Loucy (cell line): ENCODE measurements around the gene DCDC1.

Source experiments
- H2AFZ ChIP-seq: fragments of 200-600 bp; sonication (generic); 2 replicates; pipeline ENCODE4 v1.6.0; 2016; ENCODE audit warnings: antibody characterized with exemption, mild to moderate bottlenecking, low read length, moderate library complexity
- H3F3A ChIP-seq: fragments of 200-600 bp; 2 replicates; pipeline ENCODE4 v1.6.0; 2016; ENCODE audit warnings: antibody characterized with exemption, low read depth, mild to moderate bottlenecking
- H3K27me3 ChIP-seq: fragments of 200-600 bp; sonication (generic); 2 replicates; pipeline ENCODE4 v1.6.1; 2014; ENCODE audit warnings: low read length, mild to moderate bottlenecking; ENCODE audit not compliant: insufficient read depth, poor library complexity, severe bottlenecking
- H3K36me3 ChIP-seq: fragments of 200-600 bp; sonication (generic); 2 replicates; pipeline ENCODE4 v1.6.1; 2016; ENCODE audit warnings: low read length; ENCODE audit not compliant: insufficient read depth
- H3K4me1 ChIP-seq: fragments of 200-600 bp; sonication (generic); 2 replicates; pipeline ENCODE4 v1.5.1; 2014; ENCODE audit warnings: low read length, mild to moderate bottlenecking; ENCODE audit not compliant: insufficient read depth, poor library complexity, severe bottlenecking
- H3K4me2 ChIP-seq: fragments of 200-600 bp; sonication (generic); 2 replicates; pipeline ENCODE4 v1.6.0; 2014; ENCODE audit warnings: antibody characterized with exemption, low read length, low read depth, mild to moderate bottlenecking; ENCODE audit not compliant: poor library complexity, severe bottlenecking
- H3K4me3 ChIP-seq: fragments of 200-600 bp; sonication (generic); 2 replicates; pipeline ENCODE4 v1.5.1; 2014; ENCODE audit warnings: low read length, mild to moderate bottlenecking, mixed read lengths; ENCODE audit not compliant: poor library complexity, severe bottlenecking
- H3K79me2 ChIP-seq: fragments of 200-600 bp; sonication (generic); 2 replicates; pipeline ENCODE4 v1.6.1; 2014; ENCODE audit warnings: low read length; ENCODE audit not compliant: insufficient read depth
- H3K9ac ChIP-seq: fragments of 200-600 bp; sonication (generic); 2 replicates; pipeline ENCODE4 v1.6.0; 2014; ENCODE audit warnings: mild to moderate bottlenecking, low read depth, low read length, moderate library complexity; ENCODE audit not compliant: poor library complexity, severe bottlenecking
- H3K9me2 ChIP-seq: fragments of 200-600 bp; sonication (generic); replicated peaks from 2 replicates; pipeline ENCODE4 v1.6.1; 2016; ENCODE audit warnings: low read depth, low read length, mixed read lengths
- H3K9me3 ChIP-seq: fragments of 200-600 bp; sonication (generic); 2 replicates; pipeline ENCODE4 v1.6.1; 2014; ENCODE audit warnings: mild to moderate bottlenecking, antibody characterized with exemption, low read length, low read depth; ENCODE audit not compliant: insufficient read depth
- H4K20me1 ChIP-seq: fragments of 200-600 bp; sonication (generic); 2 replicates; pipeline ENCODE4 v1.6.0; 2014; ENCODE audit warnings: antibody characterized with exemption, low read length, mild to moderate bottlenecking; ENCODE audit not compliant: insufficient read depth, poor library complexity, severe bottlenecking
- CTCF ChIP-seq: fragments of 200-600 bp; sonication (generic); conservative IDR thresholded peaks from 2 replicates; pipeline ENCODE4 v1.5.1; 2014; ENCODE audit warnings: mild to moderate bottlenecking, antibody characterized with exemption, low read length
- EZH2phosphoT487 ChIP-seq: fragments of 200-600 bp; IDR thresholded peaks from 2 replicates; pipeline ENCODE4 v1.6.1; 2018; ENCODE audit warnings: antibody characterized with exemption, mild to moderate bottlenecking, moderate library complexity, borderline replicate concordance

Gene DCDC1

DNA sequence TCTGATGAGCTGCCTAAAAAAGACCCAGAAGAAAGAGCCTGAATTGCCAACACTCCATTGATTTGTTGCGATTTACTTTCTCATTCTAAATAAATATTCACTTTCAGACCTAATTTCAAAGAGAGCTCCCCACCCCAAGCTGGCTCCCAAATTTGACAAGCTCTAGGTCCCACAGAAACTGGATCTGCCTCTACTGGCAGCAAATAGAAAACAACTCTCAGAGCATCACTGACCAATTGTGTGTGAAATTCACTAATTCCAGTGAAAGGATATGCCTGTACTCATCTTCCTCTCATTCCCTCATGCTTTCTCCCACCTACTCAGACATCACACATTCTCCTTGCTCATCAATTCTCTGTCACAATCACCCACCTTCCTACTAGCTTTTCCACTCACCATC lies 249.1 kb downstream of the DCDC1 start:
- no peak overlapping the region for H3K9ac ChIP-seq
- no peak overlapping the region for H2AFZ ChIP-seq
- H3K9me2 ChIP-seq, result no peaks in the 10 kb centered on the region
- no peak overlapping the region for H3K4me2 ChIP-seq
- no peaks in the 10 kb centered on the region for H3K36me3 ChIP-seq
- H4K20me1 ChIP-seq, result no peaks in the 10 kb centered on the region
- no peaks in the 10 kb centered on the region for H3K79me2 ChIP-seq
- H3K9me3 ChIP-seq, result no peaks in the 10 kb centered on the region
- no peak overlapping the region for H3K4me3 ChIP-seq
- no peaks in the 10 kb centered on the region for H3F3A ChIP-seq
- no peaks in the 10 kb centered on the region for H3K27me3 ChIP-seq
- no peaks in the 10 kb centered on the region for H3K4me1 ChIP-seq
- TF ChIP-seq CTCF (no peak), EZH2phosphoT487 (no peak)

- no peaks in the 10 kb centered on the region for H3K9me3 ChIP-seq
- H3K9ac ChIP-seq, result no peak overlapping the region
- H4K20me1 ChIP-seq, result no peaks in the 10 kb centered on the region
- H2AFZ ChIP-seq, result no peak overlapping the region
- H3K4me2 ChIP-seq, result no peak overlapping the region
- H3K4me1 ChIP-seq, result no peaks in the 10 kb centered on the region
- no peak overlapping the region for H3K4me3 ChIP-seq
- H3F3A ChIP-seq, result no peaks in the 10 kb centered on the region
- no peaks in the 10 kb centered on the region for H3K79me2 ChIP-seq
- H3K27me3 ChIP-seq, result no peaks in the 10 kb centered on the region
- no peaks in the 10 kb centered on the region for H3K9me2 ChIP-seq
- H3K36me3 ChIP-seq, result no peaks in the 10 kb centered on the region
- TF ChIP-seq EZH2phosphoT487 (no peak), CTCF (no peak)
Measured at GRCh38 chr11:31118566-31118965, 251.0 kb downstream of the DCDC1 start.

- H3K36me3 ChIP-seq, result no peaks in the 10 kb centered on the region
- no peaks in the 10 kb centered on the region for H3K9me2 ChIP-seq
- H3F3A ChIP-seq, result no peaks in the 10 kb centered on the region
- H3K9me3 ChIP-seq, result no peaks in the 10 kb centered on the region
- no peaks in the 10 kb centered on the region for H3K79me2 ChIP-seq
- no peak overlapping the region for H3K9ac ChIP-seq
- no peaks in the 10 kb centered on the region for H3K4me1 ChIP-seq
- no peaks in the 10 kb centered on the region for H4K20me1 ChIP-seq
- no peak overlapping the region for H3K4me2 ChIP-seq
- TF ChIP-seq EZH2phosphoT487, result no peak
- no peak for TF ChIP-seq CTCF
- H3K27me3 ChIP-seq, result no peaks in the 10 kb centered on the region
- no peak overlapping the region for H3K4me3 ChIP-seq
- no peak overlapping the region for H2AFZ ChIP-seq
Measured at GRCh38 chr11:31117038-31117437, 252.5 kb downstream of the DCDC1 start.
